HEK293 (cell line): ENCODE measurements around the gene NINJ2.
A peak's percentile ranks its signal among the peaks of the same experiment; 100 is the strongest.

Experiments
- CTCF ChIA-PET: fragments of 350-600 bp; formaldehyde crosslinking; extraction: SDS; loops from one replicate; lab custom pipeline; 2021; ENCODE audit warnings: antibody characterized with exemption; lab: Yijun Ruan, JAX
- POLR2A ChIA-PET: fragments of 300-600 bp; formaldehyde crosslinking; extraction: SDS; loops from one replicate; lab custom pipeline; 2020; ENCODE audit warnings: antibody characterized with exemption, inconsistent platforms; lab: Yijun Ruan, JAX
- H3K27ac ChIP-seq: fragments of 200-500 bp; sonication (Bioruptor generic); 2 replicates; pipeline ENCODE4 v1.5.1; 2014; ENCODE audit warnings: low read depth, low read length, control low read depth, inconsistent platforms; ENCODE audit errors: extremely low read depth
- H3K36me3 ChIP-seq, 2 experiments: fragments of 200-500 bp in 1 of 2; sonication (Bioruptor generic) in 1 of 2; 1 replicate in 1 of 2; 2 replicates in 1 of 2; pipeline ENCODE4 v1.5.1; 2014 to 2017; ENCODE audit warnings: inconsistent platforms in 2 of 2, low read length in 2 of 2; ENCODE audit not compliant: control insufficient read depth in 2 of 2, insufficient read depth in 1 of 2
- H3K4me1 ChIP-seq: fragments of 200-500 bp; sonication (Bioruptor generic); 2 replicates; pipeline ENCODE4 v1.5.1; 2014; ENCODE audit warnings: mild to moderate bottlenecking, low read length, inconsistent platforms; ENCODE audit not compliant: control insufficient read depth, insufficient read depth
- H3K4me3 ChIP-seq: 2 replicates; pipeline ENCODE4 v1.5.1; 2011; ENCODE audit warnings: low read depth, mild to moderate bottlenecking, control low read depth, low read length, moderate library complexity
- H3K9me3 ChIP-seq: fragments of 200-500 bp; sonication (Bioruptor generic); 2 replicates; pipeline ENCODE4 v1.5.1; 2014; ENCODE audit warnings: low read depth, low read length, inconsistent platforms; ENCODE audit not compliant: control insufficient read depth, insufficient read depth
- BCL11B ChIP-seq: fragments of 450-650 bp; formaldehyde crosslinking; IDR thresholded peaks from 2 replicates; pipeline ENCODE4 v1.5.1; 2016; ENCODE audit warnings: low read depth, missing biosample characterization, missing genetic modification characterization
- OVOL3 ChIP-seq: fragments of 450-650 bp; formaldehyde crosslinking; IDR thresholded peaks from 2 replicates; pipeline ENCODE4 v1.5.1; 2016; ENCODE audit warnings: missing biosample characterization, missing genetic modification characterization
- PRDM2 ChIP-seq: fragments of 450-650 bp; formaldehyde crosslinking; IDR thresholded peaks from 2 replicates; pipeline ENCODE4 v1.5.1; 2016; ENCODE audit warnings: missing biosample characterization, missing genetic modification characterization, borderline replicate concordance
- TCF7L2 ChIP-seq: IDR thresholded peaks from 2 replicates; pipeline ENCODE4 v1.6.1; 2011; ENCODE audit warnings: low read depth, mild to moderate bottlenecking, inconsistent platforms, low read length, moderate library complexity, borderline replicate concordance
- TRIM28 ChIP-seq: IDR thresholded peaks from 2 replicates; pipeline ENCODE4 v1.6.1; 2011; ENCODE audit warnings: low read length, control low read depth, borderline replicate concordance
- ZBTB44 ChIP-seq: fragments of 450-650 bp; IDR thresholded peaks from 2 replicates; pipeline ENCODE4 v1.5.1; 2018; ENCODE audit warnings: missing biosample characterization, mild to moderate bottlenecking, missing genetic modification characterization
- ZBTB7A ChIP-seq: fragments of 450-650 bp; formaldehyde crosslinking; IDR thresholded peaks from 2 replicates; pipeline ENCODE4 v1.5.1; 2016; ENCODE audit warnings: low read depth, missing biosample characterization, missing genetic modification characterization
- ZIC2 ChIP-seq: fragments of 450-650 bp; formaldehyde crosslinking; IDR thresholded peaks from 2 replicates; pipeline ENCODE4 v1.5.1; 2016; ENCODE audit warnings: missing biosample characterization, missing genetic modification characterization
- ZNF148 ChIP-seq: fragments of 450-650 bp; formaldehyde crosslinking; IDR thresholded peaks from 2 replicates; pipeline ENCODE4 v1.5.0; 2017; ENCODE audit warnings: missing biosample characterization, missing genetic modification characterization, borderline replicate concordance
- ZNF2 ChIP-seq: fragments of 450-650 bp; formaldehyde crosslinking; IDR thresholded peaks from 2 replicates; pipeline ENCODE4 v1.5.1; 2016; ENCODE audit warnings: missing biosample characterization, missing genetic modification characterization
- ZNF423 ChIP-seq: fragments of 450-650 bp; formaldehyde crosslinking; IDR thresholded peaks from 2 replicates; pipeline ENCODE4 v1.5.1; 2016; ENCODE audit warnings: missing biosample characterization, missing genetic modification characterization
- ZNF433 ChIP-seq: fragments of 450-650 bp; formaldehyde crosslinking; IDR thresholded peaks from 2 replicates; pipeline ENCODE4 v1.5.1; 2016; ENCODE audit warnings: missing biosample characterization, missing genetic modification characterization, low read depth
- ZNF510 ChIP-seq: fragments of 450-650 bp; formaldehyde crosslinking; IDR thresholded peaks from 2 replicates; pipeline ENCODE4 v1.5.1; 2018; ENCODE audit warnings: mild to moderate bottlenecking, missing genetic modification characterization, missing biosample characterization; ENCODE audit not compliant: insufficient replicate concordance
- ZNF624 ChIP-seq: fragments of 450-650 bp; formaldehyde crosslinking; IDR thresholded peaks from 2 replicates; pipeline ENCODE4 v1.5.1; 2017; ENCODE audit warnings: missing biosample characterization, missing genetic modification characterization
- ZNF768 ChIP-seq: fragments of 450-650 bp; formaldehyde crosslinking; IDR thresholded peaks from 2 replicates; pipeline ENCODE4 v1.5.1; 2018; ENCODE audit warnings: missing biosample characterization, mild to moderate bottlenecking, missing genetic modification characterization
- ZNF792 ChIP-seq: fragments of 450-650 bp; formaldehyde crosslinking; IDR thresholded peaks from 2 replicates; pipeline ENCODE4 v1.5.1; 2016; ENCODE audit warnings: missing biosample characterization, missing genetic modification characterization
- ZSCAN4 ChIP-seq: fragments of 450-650 bp; formaldehyde crosslinking; IDR thresholded peaks from 2 replicates; pipeline ENCODE4 v1.5.1; 2017; ENCODE audit warnings: missing biosample characterization, missing genetic modification characterization
- TF ChIP-seq, protein P1 (sequence below): fragments of 450-650 bp; formaldehyde crosslinking; IDR thresholded peaks from 2 replicates; pipeline ENCODE4 v1.5.1; 2016; ENCODE audit warnings: missing biosample characterization, missing genetic modification characterization
- TF ChIP-seq, protein P2 (sequence below): fragments of 450-650 bp; formaldehyde crosslinking; IDR thresholded peaks from 2 replicates; pipeline ENCODE4 v1.5.1; 2016; ENCODE audit warnings: missing biosample characterization, missing genetic modification characterization

NINJ2 gene

GRCh38 chr12:697481-697880 is 34.2 kb upstream of the NINJ2 start (continued):
- TF ChIP-seq, protein P1, sequence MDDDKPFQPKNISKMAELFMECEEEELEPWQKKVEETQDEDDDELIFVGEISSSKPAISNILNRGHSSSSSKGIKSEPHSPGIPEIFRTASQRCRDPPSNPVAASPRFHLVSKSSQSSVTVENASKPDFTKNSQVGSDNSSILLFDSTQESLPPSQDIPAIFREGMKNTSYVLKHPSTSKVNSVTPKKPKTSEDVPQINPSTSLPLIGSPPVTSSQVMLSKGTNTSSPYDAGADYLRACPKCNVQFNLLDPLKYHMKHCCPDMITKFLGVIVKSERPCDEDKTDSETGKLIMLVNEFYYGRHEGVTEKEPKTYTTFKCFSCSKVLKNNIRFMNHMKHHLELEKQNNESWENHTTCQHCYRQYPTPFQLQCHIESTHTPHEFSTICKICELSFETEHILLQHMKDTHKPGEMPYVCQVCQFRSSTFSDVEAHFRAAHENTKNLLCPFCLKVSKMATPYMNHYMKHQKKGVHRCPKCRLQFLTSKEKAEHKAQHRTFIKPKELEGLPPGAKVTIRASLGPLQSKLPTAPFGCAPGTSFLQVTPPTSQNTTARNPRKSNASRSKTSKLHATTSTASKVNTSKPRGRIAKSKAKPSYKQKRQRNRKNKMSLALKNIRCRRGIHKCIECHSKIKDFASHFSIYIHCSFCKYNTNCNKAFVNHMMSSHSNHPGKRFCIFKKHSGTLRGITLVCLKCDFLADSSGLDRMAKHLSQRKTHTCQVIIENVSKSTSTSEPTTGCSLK (tag by site-specific recombination) = no peak
- TF ChIP-seq ZNF624 = no peak

GRCh38 chr12:694734-695503 is 31.7 kb upstream of the NINJ2 start:
- CTCF ChIA-PET = interaction anchor here (0.7 to 1.6 kb wide), 2 partner anchors 9 to 56 kb away, joined by 4 to 6 read pairs; no protein-coding TSS in a partner anchor
- no peaks in the 10 kb centered on the region for H3K9me3 ChIP-seq
- TF ChIP-seq ZSCAN4 (tag by site-specific recombination) (peak; percentile 94), BCL11B (tag by site-specific recombination) (no peak), ZNF423 (tag by site-specific recombination) (no peak), ZNF768 (no peak), ZNF792 (no peak), ZIC2 (0 out of 2 replicates have a peak, but pooled peaks have one; percentile 21), ZNF2 (tag by site-specific recombination) (no peak), ZNF510 (tag by site-specific recombination) (no peak), ZNF148 (no peak), TRIM28 (0 out of 2 replicates have a peak, but pooled peaks have one; percentile 27), ZBTB44 (peak; percentile 59; the same call in 1 of the 2 replicates), PRDM2 (tag by site-specific recombination) (0 out of 2 replicates have a peak, but pooled peaks have one; percentile 75), TCF7L2 (no peak), OVOL3 (tag by site-specific recombination) (no peak), ZNF433 (tag by site-specific recombination) (no peak), ZBTB7A (tag by site-specific recombination) (no peak)
- TF ChIP-seq, protein P2, sequence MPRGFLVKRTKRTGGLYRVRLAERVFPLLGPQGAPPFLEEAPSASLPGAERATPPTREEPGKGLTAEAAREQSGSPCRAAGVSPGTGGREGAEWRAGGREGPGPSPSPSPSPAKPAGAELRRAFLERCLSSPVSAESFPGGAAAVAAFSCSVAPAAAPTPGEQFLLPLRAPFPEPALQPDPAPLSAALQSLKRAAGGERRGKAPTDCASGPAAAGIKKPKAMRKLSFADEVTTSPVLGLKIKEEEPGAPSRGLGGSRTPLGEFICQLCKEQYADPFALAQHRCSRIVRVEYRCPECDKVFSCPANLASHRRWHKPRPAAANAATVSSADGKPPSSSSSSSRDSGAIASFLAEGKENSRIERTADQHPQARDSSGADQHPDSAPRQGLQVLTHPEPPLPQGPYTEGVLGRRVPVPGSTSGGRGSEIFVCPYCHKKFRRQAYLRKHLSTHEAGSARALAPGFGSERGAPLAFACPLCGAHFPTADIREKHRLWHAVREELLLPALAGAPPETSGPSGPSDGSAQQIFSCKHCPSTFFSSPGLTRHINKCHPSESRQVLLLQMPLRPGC (tag by site-specific recombination) = no peak

More at GRCh38 chr12:694734-695503, 31.7 kb upstream of the NINJ2 start:
- H3K36me3 ChIP-seq = no peaks in the 10 kb centered on the region
- H3K4me3 ChIP-seq = no peak overlapping the region
- H3K27ac ChIP-seq = no peak overlapping the region
- peaks cover 3% of the 10 kb centered on the region; the same call in 1 of the 2 replicates for H3K4me1 ChIP-seq
- POLR2A ChIA-PET = interaction anchor here (0.7 kb wide), 1 partner anchor 18 kb away, joined by 6 read pairs; no protein-coding TSS in a partner anchor
